NCI-H526 treated with DMSO at 0.1 percent for 48 hours (cell line): Measurements from ENCODE around the gene LGALS12.
"Not testable (repeated sequence)": the region's sequence is repeated elsewhere in the genome, so short reads cannot be mapped to it uniquely, and the experiment has no call there.

Experiments
- DNase-seq: peaks from one replicate; lab custom pipeline; 2025; lab: John Stamatoyannopoulos, UW

LGALS12 gene

GRCh38 chr11:63532799-63533475, 27.1 kb downstream of the LGALS12 start:
- DNase-seq = no peak

- no peak for DNase-seq
Measured at GRCh38 chr11:63534076-63534475, 28.2 kb downstream of the LGALS12 start.

- no peak for DNase-seq
Measured at GRCh38 chr11:63534895-63535461, 29.1 kb downstream of the LGALS12 start.

- DNase-seq = no peak
Measured at GRCh38 chr11:63535734-63536133, 29.9 kb downstream of the LGALS12 start.

GRCh38 chr11:63536669-63537292, 30.9 kb downstream of the LGALS12 start, which contains the start of gene PLAAT4:
PLAAT4 (plus strand) TSS chr11:63536808; CDS start chr11:63536869, 61 bp downstream.
- DNase-seq = no peak

- no peak for DNase-seq
Measured at GRCh38 chr11:63537293-63538101, 31.6 kb downstream of the LGALS12 start.

GRCh38 chr11:63542506-63542905, 36.6 kb downstream of the LGALS12 start:
- DNase-seq = not testable (repeated sequence)

GRCh38 chr11:63543711-63544110, 37.8 kb downstream of the LGALS12 start:
- no peak for DNase-seq

- no peak for DNase-seq
Measured at GRCh38 chr11:63547061-63547460, 41.2 kb downstream of the LGALS12 start.

GRCh38 chr11:63548178-63548577, 42.3 kb downstream of the LGALS12 start:
- no peak for DNase-seq

- no peak for DNase-seq
Measured at GRCh38 chr11:63549411-63549810, 43.5 kb downstream of the LGALS12 start.

GRCh38 chr11:63550156-63550700, 44.3 kb downstream of the LGALS12 start:
- not testable (repeated sequence) for DNase-seq

GRCh38 chr11:63551091-63551888, 45.4 kb downstream of the LGALS12 start:
- no peak for DNase-seq

- no peak for DNase-seq
Measured at GRCh38 chr11:63551889-63552266, 46.0 kb downstream of the LGALS12 start.

GRCh38 chr11:63552921-63553320, 47.0 kb downstream of the LGALS12 start:
- no peak for DNase-seq

GRCh38 chr11:63553759-63554158, 47.9 kb downstream of the LGALS12 start:
- no peak for DNase-seq

- DNase-seq = no peak
Measured at GRCh38 chr11:63554877-63555223, 49.0 kb downstream of the LGALS12 start.

- no peak for DNase-seq
Measured at GRCh38 chr11:63556404-63557013, 50.6 kb downstream of the LGALS12 start.

GRCh38 chr11:63557570-63557969, 51.7 kb downstream of the LGALS12 start:
- no peak for DNase-seq

GRCh38 chr11:63558459-63559157, 52.7 kb downstream of the LGALS12 start:
- DNase-seq = no peak
